ENCODE results near the gene C19orf47.
"Not testable (repeated sequence)": the region's sequence is repeated elsewhere in the genome, so short reads cannot be mapped to it uniquely, and the experiment has no call there.

C19orf47 gene

DNA sequence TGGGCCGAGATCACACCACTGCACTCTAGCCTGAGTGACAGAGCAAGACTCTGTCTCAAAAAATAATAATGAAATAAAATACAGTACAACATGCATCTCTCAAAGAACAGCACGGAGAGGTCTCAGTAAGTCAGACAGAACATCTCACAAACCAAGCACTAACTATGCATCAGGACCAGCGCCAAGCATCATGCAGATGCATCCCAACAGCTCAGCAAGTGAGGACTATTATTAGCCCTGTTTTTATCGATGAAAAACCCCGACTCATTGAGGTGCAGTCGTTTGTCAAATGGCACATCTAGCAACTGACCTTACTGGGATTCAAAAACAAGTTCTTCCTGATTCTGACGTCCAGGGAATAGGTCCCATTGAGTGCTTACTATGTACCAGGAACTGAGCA, 3.8 kb downstream of the C19orf47 start:
- no peak for DNase-seq

DNA sequence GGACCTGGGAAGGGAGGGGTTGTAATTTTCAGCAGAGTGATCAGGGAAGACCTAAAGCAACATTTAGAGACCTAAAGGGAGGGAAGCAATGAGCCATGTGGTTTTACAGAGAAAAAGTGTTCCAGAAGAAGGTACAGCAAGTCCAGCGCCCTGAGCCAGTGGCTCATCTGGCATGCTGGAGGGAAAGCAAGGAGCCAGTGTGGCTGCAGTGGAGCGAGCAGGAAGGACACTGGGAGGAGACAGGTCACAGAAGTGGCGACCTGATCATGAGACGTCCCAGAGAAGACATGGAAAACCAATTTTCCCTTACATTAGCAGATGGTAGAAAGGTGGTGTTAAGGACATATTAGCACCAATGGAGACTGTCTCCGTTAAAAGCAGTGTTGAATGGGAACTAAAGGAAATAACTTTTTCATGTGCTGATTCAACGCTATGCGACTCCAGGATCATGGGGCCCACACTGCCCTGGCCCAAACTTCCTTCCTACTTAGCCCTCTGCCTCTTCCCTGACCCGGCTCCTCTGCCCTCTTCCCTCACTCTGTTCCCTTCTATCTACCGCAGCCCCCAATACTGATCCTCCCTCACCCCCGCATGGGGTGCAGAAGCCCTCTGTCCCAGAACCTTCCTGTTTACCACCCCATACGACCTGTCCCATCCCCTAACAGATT, 5.4 kb downstream of the C19orf47 start:
- DNase-seq: no peak

DNA sequence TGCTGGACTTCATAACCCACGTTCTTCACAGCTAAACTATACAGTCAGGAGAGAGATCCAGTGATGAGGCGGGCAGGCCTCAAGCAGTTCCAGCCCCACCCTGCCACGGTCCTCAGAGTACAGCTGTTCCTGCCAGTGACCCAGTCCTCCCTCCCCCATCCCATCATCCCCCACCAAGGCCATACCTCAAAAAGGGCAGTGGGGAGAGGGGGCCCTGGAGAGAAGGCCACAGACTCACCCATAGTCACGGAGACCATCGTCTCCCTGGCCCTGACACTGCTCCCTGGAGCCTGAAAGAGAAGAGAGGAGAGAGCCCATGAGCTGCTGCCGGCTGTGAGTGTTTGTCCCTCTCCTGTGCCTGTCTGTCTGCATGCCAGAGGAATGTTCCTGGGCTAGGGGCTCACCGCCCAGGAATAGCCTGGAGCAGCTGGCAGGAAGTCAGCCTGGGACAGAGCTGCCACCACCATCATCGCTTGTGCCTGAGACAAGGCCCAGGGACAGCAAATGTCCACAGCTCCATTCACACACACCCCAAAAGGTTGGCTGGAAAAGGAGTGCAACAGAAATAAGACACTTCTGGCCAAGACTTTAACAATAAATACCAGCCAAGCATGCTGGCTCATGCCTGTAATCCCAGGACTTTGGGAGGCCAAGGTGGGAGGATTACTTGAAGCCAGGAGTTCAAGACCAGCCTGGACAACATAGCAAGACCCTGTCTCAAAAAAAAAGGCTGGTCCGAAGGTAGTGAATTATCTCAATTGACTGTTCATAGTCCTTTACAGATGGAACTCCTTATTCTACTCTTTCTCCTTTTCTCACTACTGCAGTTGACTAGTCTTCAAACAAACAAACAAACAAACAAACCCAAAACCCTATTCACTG, 6.4 kb downstream of the C19orf47 start:
- no peak for DNase-seq

DNA sequence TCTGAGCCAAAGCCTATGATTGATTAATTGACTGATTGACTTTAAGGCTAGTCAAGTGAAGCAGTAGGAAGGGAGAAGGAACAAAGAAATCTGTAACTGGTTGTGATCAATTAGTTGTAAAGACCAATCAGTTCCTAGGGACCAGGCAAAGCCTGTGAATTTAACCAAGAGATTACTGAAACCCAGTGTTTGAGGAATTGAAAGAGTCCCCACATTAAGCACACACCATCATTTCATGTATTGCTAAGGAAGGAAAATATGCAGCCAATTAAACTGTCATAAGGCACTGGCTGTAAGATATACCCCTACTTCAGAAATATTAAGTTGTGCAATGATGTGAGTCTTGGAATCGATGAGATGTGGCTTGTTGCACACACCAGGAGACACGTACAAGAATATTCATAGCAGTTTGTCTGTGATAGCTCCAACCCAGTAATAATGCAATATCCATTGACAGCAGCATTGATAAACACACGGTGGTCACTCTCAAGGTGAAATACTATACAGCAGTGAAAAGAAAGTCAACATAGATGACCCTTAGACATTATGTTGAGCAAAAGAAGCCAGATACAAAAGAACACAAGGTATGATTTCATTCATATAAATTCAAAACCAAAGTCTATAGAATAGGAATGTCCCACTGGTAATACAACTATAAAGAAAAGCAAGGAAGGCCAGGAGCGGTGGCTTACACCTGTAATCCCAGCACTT, 9.0 kb downstream of the C19orf47 start:
- DNase-seq: no peak

DNA sequence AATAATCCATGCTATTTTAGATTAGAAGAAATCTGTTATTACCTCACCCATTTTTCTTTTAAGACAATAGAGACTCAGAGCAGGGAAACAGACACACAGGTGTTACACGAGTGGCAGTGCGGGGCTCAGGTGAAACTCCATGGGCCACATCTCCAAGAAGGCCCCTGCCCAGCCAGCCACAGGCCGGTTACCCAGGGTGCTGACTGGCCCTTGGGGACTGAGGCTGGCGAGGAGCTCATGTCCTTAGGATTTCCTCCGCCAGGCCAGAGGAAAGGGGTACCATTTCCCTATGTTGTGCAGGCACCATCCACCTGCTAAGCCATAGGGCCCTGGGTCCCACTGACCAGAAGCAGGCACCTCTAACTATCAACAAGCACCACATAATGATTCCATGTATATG, 10.6 kb downstream of the C19orf47 start:
- DNase-seq: no peak

DNA sequence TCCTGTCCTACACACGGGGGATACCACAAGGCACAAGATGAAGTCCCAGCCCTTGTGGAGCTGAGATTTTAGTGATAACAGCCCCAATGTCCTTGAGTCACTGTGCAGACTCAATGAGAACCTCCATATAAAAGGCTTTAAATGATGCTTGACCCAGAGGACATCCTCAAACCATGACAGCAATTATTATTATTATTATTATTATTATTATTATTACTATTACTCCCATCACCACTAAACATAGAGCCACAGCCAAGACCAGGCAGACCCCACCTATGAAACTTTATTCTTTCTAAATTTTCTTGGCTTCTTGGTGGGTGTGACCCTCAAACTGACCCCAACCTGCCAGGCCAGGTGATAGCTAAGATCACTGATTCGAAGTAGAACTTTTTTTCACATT, 11.1 kb downstream of the C19orf47 start:
- DNase-seq: no peak

DNA sequence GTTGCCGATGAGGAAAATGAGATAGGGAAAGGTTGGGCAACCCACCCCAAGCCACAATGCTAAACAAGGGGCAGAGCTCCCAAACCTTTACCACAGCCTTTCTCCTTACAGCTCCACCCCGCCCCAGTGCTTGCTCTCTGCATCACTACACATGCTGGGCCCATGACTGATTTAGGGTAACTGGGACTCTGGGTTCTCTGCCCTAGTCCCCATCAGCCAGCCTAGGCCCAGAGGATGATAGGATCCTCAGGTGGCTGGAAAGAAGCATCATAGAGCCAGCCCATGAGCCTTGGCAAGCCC, 11.6 kb downstream of the C19orf47 start:
- no peak for DNase-seq

DNA sequence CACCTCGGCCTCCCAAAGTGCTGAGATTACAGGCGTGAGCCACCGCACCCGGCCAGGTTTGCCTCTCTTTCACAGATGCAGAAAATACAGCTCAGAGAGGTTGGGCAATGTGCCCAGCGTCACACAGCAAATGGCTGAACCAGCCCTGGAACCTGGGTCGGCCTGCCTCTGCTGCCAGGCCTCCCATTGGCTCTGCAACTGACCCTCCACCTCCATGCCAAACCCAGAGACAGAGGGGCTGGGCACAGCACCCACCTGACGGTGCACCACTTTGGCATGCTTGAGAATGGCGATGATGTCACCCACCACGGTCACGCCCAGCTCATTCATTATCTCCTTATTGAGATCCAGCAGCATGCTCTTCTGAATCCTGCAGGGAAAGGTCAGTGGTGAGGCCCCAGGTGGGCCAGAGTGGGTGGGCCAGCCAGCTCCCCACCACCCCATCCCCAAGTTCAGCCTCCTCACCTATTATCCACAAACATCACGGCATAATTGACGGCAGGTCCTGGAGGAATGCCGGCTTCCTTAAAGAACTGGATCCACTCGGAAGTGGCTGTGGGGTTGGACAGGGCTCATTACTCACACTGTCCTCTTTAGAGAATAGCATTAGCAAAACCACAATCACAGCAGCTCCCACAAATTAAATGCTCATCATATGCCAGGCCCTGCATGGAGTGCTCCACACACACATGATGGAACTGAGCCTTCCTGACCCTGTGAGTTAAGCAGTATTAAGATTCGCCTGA, 12.2 kb downstream of the C19orf47 start:
- no peak for DNase-seq

DNA sequence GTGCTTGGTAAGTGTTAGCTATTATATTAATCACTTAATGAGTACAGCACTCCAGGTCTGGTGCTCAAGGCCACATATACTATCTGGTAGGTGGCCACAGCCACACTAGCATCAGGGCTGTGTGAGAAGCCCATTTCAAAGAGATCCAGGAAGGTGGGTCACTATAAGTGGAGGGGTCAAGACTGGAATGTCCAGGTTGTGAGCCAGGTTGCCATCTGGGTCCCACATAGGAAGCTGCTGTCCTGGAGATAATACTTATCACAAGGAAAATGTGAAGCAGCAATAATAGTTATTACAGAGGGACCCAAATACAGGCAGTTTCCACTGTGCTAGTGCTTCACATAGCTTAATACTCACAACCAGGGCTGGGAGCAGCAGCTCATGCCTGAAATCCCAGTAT, 13.1 kb downstream of the C19orf47 start:
- DNase-seq: no peak

DNA sequence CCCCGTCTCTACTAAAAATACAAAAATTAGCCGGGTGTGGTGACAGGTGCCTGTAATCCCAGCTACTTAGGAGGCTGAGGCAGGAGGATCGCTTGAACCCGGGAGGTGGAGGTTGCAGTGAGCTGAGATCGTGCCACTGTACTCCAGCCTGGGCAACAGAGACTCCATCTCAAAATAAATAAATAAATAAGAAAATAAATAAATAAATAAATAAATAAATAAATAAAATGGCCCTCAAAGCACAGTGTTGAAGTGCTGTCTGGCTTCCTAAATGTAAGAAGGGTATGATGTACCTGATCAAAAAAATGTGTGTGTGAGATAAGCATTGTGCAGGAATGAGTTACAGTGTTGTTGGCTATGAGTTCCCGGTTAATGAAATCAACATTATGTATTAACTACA, 15.1 kb downstream of the C19orf47 start:
- not testable (repeated sequence) for DNase-seq

DNA sequence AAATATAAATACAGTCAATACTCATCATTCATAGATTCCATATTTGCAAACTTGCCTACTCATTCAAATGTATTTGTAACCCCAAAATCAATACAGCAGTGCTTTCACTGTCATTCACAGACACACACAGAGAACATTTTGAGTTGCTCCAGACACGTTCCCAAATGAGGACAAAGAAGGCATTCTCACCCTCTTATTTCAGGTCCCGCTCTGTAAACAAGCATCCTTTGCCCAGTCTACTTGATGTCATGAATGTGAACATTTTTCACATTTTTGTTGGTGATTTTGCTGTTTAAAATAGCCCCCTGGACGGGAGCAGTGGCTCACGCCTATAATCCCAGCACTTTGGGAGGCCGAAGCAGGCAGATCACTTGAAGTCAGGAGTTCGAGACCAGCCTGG, 15.5 kb downstream of the C19orf47 start:
- no peak for DNase-seq

DNA sequence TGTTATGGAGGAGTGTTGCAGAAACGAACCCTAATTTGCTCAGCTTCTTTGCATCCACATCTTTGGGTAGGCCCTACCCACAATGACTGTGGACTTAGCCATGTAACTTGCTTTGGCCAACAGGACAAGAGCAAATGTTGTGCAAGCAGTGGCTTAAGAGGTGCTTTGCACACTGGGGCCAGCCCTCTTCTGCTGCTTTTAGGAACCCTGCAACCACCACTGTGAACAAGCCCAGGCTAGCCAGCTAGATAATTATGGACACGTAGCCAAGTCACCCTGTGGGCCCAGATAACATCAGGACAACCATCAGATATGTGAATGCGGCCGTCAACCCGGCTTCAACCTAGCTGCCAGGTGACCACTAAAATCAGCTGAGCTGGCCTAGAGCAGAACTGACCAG, 17.1 kb downstream of the C19orf47 start:
- no peak for DNase-seq

DNA sequence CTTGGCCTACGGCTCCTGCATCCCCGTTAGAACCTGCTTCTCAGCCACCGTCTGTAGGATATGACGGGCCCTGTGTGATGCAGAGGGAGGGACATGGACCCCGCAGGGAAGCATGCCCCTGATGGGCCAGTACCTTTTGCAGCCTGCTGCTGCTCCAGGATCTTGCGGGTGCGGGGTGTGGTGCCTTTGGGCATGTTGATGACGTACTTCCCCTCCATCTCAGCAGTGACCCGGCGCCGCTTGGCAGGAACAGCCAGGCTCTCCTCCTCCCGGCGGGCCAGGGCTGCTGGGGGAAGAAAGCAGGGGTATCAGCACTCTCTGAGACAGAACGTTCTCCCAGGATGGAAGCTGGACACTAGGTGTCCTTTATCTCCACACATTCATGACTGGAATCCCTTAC, 22.0 kb downstream of the C19orf47 start:
- DNase-seq: no peak

DNA sequence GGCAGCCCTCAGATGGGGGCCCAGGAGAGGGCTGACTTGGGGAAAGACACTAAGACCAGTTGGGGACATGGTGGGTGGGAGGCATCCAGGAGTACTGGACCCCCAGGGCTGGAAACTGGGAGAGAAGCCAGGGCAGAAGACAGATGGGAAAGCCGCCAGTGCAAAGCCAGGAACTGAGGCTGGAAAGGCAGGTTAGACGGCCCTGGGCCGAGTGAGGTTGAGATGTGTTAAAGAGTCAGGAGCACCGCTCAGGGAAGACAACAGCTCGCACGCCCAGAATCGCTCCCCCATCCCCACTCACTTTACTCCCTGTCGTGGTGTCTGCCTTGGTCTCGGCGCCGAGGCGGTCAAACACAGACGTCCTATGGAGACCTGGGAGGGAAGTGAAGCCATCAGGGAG, 24.5 kb downstream of the C19orf47 start:
- no peak for DNase-seq

DNA sequence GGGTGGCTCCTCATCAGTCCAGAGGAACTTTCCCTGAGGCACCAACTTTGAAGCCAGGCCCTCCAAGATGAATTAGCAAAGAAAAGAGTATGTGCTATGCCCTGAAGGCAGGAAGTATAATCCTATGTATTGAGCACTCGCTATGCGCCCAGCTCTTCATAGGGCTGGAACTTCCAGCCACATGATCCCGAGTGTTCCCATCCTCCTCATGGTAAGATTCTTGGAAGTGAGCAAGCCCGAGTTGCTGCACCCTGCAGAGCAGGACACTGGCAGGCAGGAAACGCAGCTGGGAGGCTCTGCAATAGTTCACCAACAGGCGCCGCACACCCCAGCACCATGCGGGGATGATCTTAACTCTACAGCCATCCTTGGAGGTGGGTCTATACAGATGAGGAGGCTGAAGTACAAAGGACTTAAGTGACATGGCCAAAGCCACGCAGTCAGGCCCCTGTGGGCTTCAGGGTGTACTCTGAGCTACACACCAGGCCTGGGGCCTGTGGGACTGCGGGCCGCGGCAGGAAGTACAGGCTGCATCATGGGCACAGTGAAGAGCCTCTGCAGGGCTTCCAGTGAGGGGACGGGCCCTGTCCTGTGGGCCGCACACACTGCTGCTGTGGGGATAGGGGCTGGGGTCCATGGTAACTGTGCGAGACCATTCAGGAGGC, 25.1 kb downstream of the C19orf47 start:
- DNase-seq: no peak

DNA sequence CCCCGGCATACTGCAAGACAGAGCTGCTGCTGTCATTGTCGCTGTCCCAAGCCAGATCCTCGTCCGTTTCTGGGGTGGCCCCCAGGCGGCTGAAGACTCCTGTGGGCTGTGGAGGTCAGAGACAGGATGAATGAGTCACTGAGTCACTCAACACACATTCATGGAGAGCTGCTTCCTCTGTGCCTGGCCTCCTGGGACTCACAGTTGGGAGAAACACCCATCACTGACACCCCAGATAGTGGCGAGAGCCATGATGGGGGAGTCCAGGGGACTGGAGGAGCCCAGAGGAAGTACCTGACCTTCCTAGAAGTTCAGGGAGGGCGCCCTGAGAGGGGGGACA, 26.0 kb downstream of the C19orf47 start:
- no peak for DNase-seq

DNA sequence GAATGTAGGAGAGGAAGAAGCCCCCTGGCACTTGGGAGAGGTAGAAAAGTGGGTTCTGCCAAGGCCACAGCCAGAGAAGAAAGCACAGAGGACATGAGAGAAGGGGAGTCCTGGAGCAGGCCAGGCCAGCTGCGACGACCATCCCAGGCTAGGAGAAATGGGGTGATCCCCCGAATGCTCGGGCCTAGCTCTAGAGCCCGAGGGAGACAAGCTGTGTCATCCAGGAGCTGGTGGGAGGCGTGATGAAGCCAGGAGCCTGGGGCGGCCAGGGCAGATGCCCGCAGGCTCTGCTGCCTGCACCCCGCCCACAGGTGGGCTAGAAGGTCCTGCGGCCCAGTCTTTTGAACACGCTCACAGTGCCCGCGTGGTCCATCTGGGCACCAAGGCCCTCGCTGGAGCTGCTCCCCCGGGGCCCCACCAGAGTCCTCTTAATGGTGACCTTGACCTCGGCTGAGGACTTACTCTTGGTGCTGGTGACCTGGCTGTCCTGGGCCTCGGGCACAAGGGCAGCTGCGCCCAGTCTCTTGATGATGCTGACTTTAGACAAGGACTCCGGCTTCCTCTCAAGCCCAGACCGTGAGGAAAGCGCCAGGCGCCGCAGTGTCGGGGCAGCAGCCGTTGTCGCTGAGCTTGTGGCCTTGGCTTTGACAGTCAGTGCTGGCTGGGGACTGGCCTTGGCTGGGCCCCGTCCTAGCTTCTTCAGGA, 26.5 kb downstream of the C19orf47 start:
- no peak for DNase-seq

DNA sequence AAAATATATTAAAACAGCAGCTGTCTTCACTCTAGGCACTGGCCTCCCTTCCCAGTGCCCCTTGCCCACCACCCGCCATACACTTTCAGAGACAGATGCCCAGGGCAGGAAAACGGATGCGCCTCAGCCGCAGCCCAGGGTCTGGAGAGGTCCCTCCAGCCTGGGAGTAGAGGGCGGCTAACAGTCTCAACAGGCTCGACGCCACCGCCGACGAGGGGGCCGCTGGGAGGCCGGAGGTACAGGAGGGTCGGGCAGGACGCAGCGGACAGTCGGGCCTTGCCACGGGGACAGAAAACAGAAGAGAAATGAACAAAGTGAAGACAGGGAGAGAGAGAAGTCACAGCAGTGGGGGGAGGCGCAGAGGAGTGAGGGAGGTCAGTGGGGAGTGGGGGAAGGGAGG, 27.1 kb downstream of the C19orf47 start:
- no peak for DNase-seq

DNA sequence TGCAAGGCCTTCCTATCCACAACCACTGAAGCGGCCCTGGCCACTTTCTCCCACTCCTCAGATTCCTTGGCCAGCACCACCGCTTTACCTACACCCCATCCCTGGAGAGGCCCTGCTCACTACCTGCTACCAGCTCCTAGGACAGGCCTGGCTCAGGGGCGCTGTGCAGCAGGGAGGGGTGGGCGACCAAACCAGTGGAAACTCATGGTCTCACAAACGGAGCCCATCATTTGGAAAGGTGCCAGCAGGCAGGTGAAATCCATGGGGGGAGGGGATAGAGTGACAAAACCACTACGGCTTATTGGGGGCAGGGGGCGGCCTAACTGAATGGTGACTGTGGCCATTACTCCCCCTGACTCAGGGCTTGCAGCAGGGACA, 27.6 kb downstream of the C19orf47 start:
- no peak for DNase-seq

DNA sequence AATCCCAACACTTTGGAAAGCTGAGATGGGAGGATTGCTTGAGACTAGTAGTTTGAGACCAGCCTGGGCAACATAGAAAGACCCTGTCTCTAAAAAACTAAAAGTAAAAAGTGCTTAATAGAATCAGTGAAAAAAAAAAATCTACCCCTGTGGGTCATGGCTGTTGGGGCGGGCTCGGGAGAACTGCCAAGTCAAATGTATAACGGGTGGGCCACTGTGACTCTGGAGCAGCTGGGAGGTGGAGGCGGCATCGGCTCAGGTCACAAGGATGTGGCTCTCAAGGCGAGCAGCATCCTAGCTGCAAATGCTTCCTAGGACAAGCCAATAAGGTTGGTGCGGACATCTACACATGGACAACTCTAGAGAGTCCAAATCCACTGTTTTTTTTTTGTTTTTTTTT, 30.9 kb downstream of the C19orf47 start:
- no peak for DNase-seq

DNA sequence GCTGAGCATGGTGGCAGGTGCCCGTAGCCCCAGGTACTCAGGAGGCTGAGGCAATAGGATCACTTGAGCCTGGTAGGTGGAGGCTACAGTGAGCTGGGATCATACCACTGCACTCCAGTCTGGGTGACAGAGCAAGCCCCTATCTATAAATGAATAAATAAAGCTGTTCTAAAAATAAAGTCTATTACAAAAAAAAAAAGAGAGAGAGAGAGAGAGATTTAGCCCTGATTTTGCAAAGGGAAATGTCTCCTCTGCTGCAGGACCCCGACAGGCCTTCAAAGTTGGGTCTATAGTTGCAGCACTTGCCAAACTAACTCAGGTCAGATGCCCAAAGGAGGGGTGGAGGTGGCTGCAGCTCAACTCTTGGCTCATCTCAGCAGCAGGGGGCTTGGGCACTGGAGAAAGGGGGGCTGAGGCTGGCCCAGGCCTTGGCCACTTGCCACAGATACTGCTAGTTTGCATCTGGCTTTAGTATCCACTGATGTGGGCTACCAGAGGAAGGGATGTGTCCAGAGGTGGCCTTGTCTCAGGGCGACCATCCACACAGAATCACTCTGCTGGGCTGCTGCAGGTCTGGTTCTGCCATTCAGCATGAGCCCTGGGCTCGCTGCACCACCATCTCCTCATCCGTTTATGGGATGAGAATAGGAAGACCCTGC, 32.3 kb downstream of the C19orf47 start:
- no peak for DNase-seq

DNA sequence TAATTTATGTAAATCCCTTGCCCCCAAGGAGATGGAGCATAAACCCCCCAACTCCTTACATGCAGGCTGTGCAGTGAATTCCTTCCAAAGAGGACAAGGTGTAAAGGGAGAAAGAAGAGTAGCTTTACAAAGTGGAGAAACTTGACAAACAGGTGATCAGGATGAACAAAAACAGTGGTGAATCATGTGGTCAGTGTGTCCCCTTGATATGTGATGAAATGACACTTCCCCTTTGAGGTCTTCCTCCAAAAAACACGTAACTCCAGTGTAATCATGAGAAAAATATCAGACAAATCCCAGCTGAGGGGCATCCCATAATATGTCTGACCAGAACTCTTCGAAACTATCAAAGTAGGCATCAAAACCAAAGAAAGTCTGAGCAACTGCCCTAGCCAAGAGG, 33.5 kb downstream of the C19orf47 start:
- peak; percentile 89 for DNase-seq

All from OCI-M1 (cell line).